Measurements from ENCODE around the gene PDS5A.

- TF ChIP-seq CTCF (IDR thresholded peaks at IDR 0.05): no peak
- TF ChIP-seq EZH2 (IDR thresholded peaks at IDR 0.05): no peak
These were observed 43.8 kb downstream of the PDS5A start for GRCh38 chr4:39933671-39934590.

Measured in neural progenitor cell (in vitro differentiated cells).